ENCODE results near the gene NFIC. TPM values are rescaled to one million over a fixed set of nuclear protein-coding genes. Genes with fewer than 3 reads are reported as not detected.
"Not testable (repeated sequence)": the region's sequence is repeated elsewhere in the genome, so short reads cannot be mapped to it uniquely, and the experiment has no call there.

Gene NFIC
- total and polyA plus RNA-seq, 2 of the 4 experiments (the other 2 are of a cell fraction), result 21.9 to 32.1 TPM

DNA sequence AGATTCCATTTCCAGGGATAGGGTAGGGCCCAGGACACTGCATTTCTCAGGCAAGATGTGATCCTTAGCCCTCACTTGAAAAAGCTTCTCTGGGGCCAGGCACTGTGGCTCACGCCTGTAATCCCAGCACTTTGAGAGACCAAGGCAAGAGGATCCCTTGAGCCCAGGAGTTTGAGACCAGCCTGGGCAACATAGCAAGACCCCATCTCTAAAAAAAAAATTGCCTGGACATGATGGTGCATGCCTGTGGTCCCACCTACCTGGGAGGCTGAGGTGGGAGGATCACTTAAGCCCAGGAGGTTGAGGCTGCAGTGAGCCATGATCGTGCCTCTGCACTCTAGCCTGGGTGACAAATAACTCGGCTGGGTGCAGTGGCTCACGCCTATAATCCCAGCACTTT, 80.3 kb downstream of the NFIC start:
- WGBS, 2 experiments (ENCODE audit: extremely low coverage in 2 of 2, insufficient read length in 1 of 2), result 100% methylated on average over 2 of the region's 4 CpGs; no CpG with 5 or more reads in 1 of the 2 experiments

More for the DNA sequence above, 80.3 kb downstream of the NFIC start:
- H4K8ac ChIP-seq (ENCODE audit: low read depth in 2 of 2, low read length in 2 of 2); H2AK5ac ChIP-seq (ENCODE audit: low read depth, low read length); BruUV-seq (replicated peaks); H3K4me2 ChIP-seq (ENCODE audit: low read depth, low read length); H3K18ac ChIP-seq (ENCODE audit: low read depth, low read length); H2BK15ac ChIP-seq (ENCODE audit: low read depth, low read length); H2BK5ac ChIP-seq (ENCODE audit: low read depth, low read length, poor library complexity, severe bottlenecking); H3K9me3 ChIP-seq (ENCODE audit: control insufficient read depth, insufficient read depth, low read length); in situ Hi-C loops (cut with MboI; ENCODE audit: low sequenced_read_pairs); H2BK120ac ChIP-seq (ENCODE audit: low read depth, low read length); H4K5ac ChIP-seq (ENCODE audit: low read depth, low read length); POLR2A ChIA-PET (ENCODE audit: unreplicated experiment); H2AFZ ChIP-seq (replicated peaks; ENCODE audit: low read length, poor library complexity); H3K27me3 ChIP-seq (ENCODE audit: control insufficient read depth, insufficient read depth, low read length); dilution Hi-C loops (cut with HindIII; ENCODE audit: low sequenced_read_pairs, unreplicated experiment); H3K9me1 ChIP-seq (ENCODE audit: insufficient read depth, low read length); H3K4ac ChIP-seq (ENCODE audit: low read depth, low read length); H3K4me1 ChIP-seq (ENCODE audit: control insufficient read depth, insufficient read depth, low read length); H2BK20ac ChIP-seq (ENCODE audit: low read depth, low read length); H3K14ac ChIP-seq (replicated peaks; ENCODE audit: low read depth, low read length); H3K27ac ChIP-seq (ENCODE audit: insufficient read depth, low read length); H2AK9ac ChIP-seq (replicated peaks; ENCODE audit: low read depth, low read length, poor library complexity); H3K9ac ChIP-seq (ENCODE audit: low read depth, low read length); CTCF ChIA-PET; ATAC-seq (ENCODE audit: low read depth); H3K4me3 ChIP-seq (ENCODE audit: insufficient read depth, low read depth, low read length); DNase-seq; intact Hi-C loops (cut with micrococcal nuclease); H3K23ac ChIP-seq (ENCODE audit: low read depth, low read length); H3K56ac ChIP-seq (ENCODE audit: extremely low read depth, insufficient read depth, low read length); H4K91ac ChIP-seq (ENCODE audit: insufficient read depth, low read depth, low read length): not testable (repeated sequence)
- H3K79me1 ChIP-seq (ENCODE audit: low read depth in 1 of 2, low read length in 2 of 2), result peaks cover 18 to 69% of the 10 kb centered on the region in 2 experiments
- H3K36me3 ChIP-seq (ENCODE audit: control insufficient read depth, insufficient read depth, low read length), result peaks cover 54% of the 10 kb centered on the region
- H4K20me1 ChIP-seq (ENCODE audit: insufficient read depth, low read length), result peaks cover 53% of the 10 kb centered on the region
